ENCODE data around the gene C1orf21. TPM values are rescaled to one million over a fixed set of nuclear protein-coding genes. Genes with fewer than 3 reads are reported as not detected.

The C1orf21 gene
- polyA plus RNA-seq, 3 donors = 0.23 to 1.1 (median 0.28) TPM

DNA sequence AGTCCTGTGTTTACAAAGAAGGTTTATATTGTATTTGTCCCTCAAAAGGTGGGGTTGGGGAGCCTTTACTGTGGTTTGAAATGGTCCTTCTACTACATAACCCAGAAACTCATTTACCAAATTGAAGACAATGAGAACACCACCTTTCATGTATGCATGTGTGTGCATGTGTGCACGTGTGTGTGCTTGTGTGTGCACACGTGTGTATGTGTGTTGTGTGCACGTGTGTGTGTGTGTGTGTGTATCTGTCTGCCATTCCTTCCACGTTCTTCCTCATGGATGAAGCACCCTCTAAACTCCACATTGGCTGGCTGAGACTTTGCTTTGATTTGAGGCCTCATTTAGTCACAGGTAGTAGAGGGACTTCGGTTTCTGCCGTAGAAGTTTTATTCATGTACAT, 229.7 kb downstream of the C1orf21 start:
- Histone ChIP-seq H3K4me2 (replicated peaks; ENCODE audit: extremely low read depth, low read length, poor library complexity, severe bottlenecking) (no peak overlapping the region), H3K9ac (ENCODE audit: insufficient read depth, low read length, poor library complexity, severe bottlenecking) (no peak overlapping the region), H3K4me1 (ENCODE audit: control insufficient read depth in 1 of 2, insufficient read depth in 2 of 2, low read length in 2 of 2) (peaks cover 16 to 17% of the 10 kb centered on the region in 2 donors), H3K79me2 (ENCODE audit: insufficient read depth, low read length) (no peaks in the 10 kb centered on the region), H3K27me3 (ENCODE audit: control insufficient read depth in 2 of 2, insufficient read depth in 2 of 2, low read length in 2 of 2) (no peaks in the 10 kb centered on the region), H3K27ac (ENCODE audit: low read depth in 1 of 2, low read length in 2 of 2) (no peak overlapping the region), H2AFZ (ENCODE audit: insufficient read depth, low read depth, low read length, poor library complexity, severe bottlenecking) (no peak overlapping the region), H3K36me3 (replicated peaks in 1 of 2; ENCODE audit: control insufficient read depth in 1 of 2, insufficient read depth in 2 of 2, low read length in 2 of 2) (no peaks in the 10 kb centered on the region), H3K4me3 (replicated peaks in 1 of 3; ENCODE audit: low read depth in 2 of 3, low read length in 3 of 3) (no peak overlapping the region), H3K9me3 (replicated peaks in 1 of 2; ENCODE audit: control insufficient read depth in 1 of 2, insufficient read depth in 1 of 2, low read length in 2 of 2) (no peaks in the 10 kb centered on the region), H4K20me1 (ENCODE audit: insufficient read depth, low read length) (no peaks in the 10 kb centered on the region)
- Mint-ChIP-seq H3K4me1 (peaks cover 27% of the 10 kb centered on the region), H3K36me3 (no peaks in the 10 kb centered on the region), H3K27ac (no peak overlapping the region), H3K27me3 (ENCODE audit: low read depth in 3 of 3) (peaks cover 0 to 5% (median 1%) of the 10 kb centered on the region in 3 donors), H3K4me3 (no peak overlapping the region), H3K9me3 (peaks cover 0 to 3% (median 0%) of the 10 kb centered on the region in 7 donors)
- intact Hi-C loops (cut with micrococcal nuclease) = no loop called here
- DNase-seq = no peak
- TF ChIP-seq, protein P1, sequence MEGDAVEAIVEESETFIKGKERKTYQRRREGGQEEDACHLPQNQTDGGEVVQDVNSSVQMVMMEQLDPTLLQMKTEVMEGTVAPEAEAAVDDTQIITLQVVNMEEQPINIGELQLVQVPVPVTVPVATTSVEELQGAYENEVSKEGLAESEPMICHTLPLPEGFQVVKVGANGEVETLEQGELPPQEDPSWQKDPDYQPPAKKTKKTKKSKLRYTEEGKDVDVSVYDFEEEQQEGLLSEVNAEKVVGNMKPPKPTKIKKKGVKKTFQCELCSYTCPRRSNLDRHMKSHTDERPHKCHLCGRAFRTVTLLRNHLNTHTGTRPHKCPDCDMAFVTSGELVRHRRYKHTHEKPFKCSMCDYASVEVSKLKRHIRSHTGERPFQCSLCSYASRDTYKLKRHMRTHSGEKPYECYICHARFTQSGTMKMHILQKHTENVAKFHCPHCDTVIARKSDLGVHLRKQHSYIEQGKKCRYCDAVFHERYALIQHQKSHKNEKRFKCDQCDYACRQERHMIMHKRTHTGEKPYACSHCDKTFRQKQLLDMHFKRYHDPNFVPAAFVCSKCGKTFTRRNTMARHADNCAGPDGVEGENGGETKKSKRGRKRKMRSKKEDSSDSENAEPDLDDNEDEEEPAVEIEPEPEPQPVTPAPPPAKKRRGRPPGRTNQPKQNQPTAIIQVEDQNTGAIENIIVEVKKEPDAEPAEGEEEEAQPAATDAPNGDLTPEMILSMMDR (IDR thresholded peaks at IDR 0.05) = no peak
- no CpG with 5 or more reads among the region's 6 CpGs for WGBS (ENCODE audit: insufficient coverage)

DNA sequence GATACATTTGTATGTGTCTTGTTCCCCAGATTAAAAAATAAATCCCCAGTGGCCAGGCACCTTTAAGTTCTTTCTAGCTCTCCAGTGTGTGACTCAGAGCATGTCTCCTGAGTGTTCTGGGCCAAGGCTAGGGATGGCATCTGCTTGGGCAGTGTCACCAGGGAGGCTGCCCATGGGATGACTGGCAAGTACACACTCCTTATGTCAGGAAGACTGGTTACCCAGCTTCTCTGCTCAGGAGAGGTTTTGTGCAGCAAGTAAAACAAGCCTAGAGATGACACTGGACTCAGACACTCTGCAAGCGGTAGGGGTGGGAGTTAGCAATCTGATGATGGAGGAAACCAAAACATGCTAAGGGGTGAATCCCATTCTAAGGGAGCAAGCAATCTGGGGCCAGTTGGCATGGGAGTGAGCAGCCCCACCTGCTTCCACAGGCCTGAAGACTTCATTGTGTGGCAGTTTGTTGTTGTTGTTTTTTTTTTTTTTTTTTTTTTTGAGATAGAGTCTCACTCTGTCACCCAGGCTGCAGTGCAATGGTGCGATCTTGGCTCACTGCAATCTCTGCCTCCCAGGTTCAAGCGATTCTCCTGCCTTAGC, 230.7 kb downstream of the C1orf21 start:
- no peak overlapping the region for H3K27ac Mint-ChIP-seq
- H3K27ac ChIP-seq (ENCODE audit: low read depth in 1 of 2, low read length in 2 of 2) = no peak overlapping the region
- intact Hi-C loops (cut with micrococcal nuclease) = no loop called here

More for the DNA sequence above, 230.7 kb downstream of the C1orf21 start:
- Histone ChIP-seq H3K36me3 (replicated peaks in 1 of 2; ENCODE audit: control insufficient read depth in 1 of 2, insufficient read depth in 2 of 2, low read length in 2 of 2) (no peaks in the 10 kb centered on the region), H3K4me1 (ENCODE audit: control insufficient read depth in 1 of 2, insufficient read depth in 2 of 2, low read length in 2 of 2) (peaks cover 16 to 17% of the 10 kb centered on the region in 2 donors), H4K20me1 (ENCODE audit: insufficient read depth, low read length) (no peaks in the 10 kb centered on the region), H3K9me3 (replicated peaks in 1 of 2; ENCODE audit: control insufficient read depth in 1 of 2, insufficient read depth in 1 of 2, low read length in 2 of 2) (no peaks in the 10 kb centered on the region), H3K4me2 (replicated peaks; ENCODE audit: extremely low read depth, low read length, poor library complexity, severe bottlenecking) (no peak overlapping the region), H2AFZ (ENCODE audit: insufficient read depth, low read depth, low read length, poor library complexity, severe bottlenecking) (no peak overlapping the region), H3K4me3 (replicated peaks in 1 of 3; ENCODE audit: low read depth in 2 of 3, low read length in 3 of 3) (no peak overlapping the region), H3K79me2 (ENCODE audit: insufficient read depth, low read length) (no peaks in the 10 kb centered on the region), H3K9ac (ENCODE audit: insufficient read depth, low read length, poor library complexity, severe bottlenecking) (no peak overlapping the region), H3K27me3 (ENCODE audit: control insufficient read depth in 2 of 2, insufficient read depth in 2 of 2, low read length in 2 of 2) (no peaks in the 10 kb centered on the region)
- DNase-seq = no peak
- Mint-ChIP-seq H3K9me3 (peaks cover 0 to 3% (median 0%) of the 10 kb centered on the region in 7 donors), H3K27me3 (ENCODE audit: low read depth in 3 of 3) (peaks cover 0 to 5% (median 1%) of the 10 kb centered on the region in 3 donors), H3K4me1 (peaks cover 23% of the 10 kb centered on the region), H3K36me3 (no peaks in the 10 kb centered on the region), H3K4me3 (no peak overlapping the region)
- TF ChIP-seq, protein P1 (IDR thresholded peaks at IDR 0.05) = no peak
- WGBS (ENCODE audit: insufficient coverage) = 100% methylated on average over 3 of the region's 3 CpGs
